SK-N-SH treated with all-trans-retinoic acid at 6 μM for 48 hours (cell line): ENCODE results near the gene SYK.

Source experiments
- ATAC-seq: fragments of 200-7000 bp; cut with Tn5 transposase; 3 replicates; pipeline ENCODE4 v1.9.1; 2020; ENCODE audit warnings: mild to moderate bottlenecking, moderate library complexity
- ARNTL ChIP-seq: fragments of 450-650 bp; formaldehyde crosslinking; IDR thresholded peaks from 2 replicates; pipeline ENCODE4 v1.5.0; 2020; ENCODE audit warnings: low read depth, mild to moderate bottlenecking, moderate library complexity, borderline replicate concordance
- BACH2 ChIP-seq: fragments of 250-450 bp; sonication (Bioruptor Pico); IDR thresholded peaks from 2 replicates; pipeline ENCODE4 v1.9.0; 2021; ENCODE audit warnings: mild to moderate bottlenecking, borderline replicate concordance
- CREB5 ChIP-seq: fragments of 250-450 bp; sonication (Bioruptor Pico); IDR thresholded peaks from 2 replicates; pipeline ENCODE4 v1.5.1; 2020; ENCODE audit warnings: low read depth, mild to moderate bottlenecking, moderate library complexity
- CSRNP3 ChIP-seq: fragments of 250-450 bp; sonication (Bioruptor Pico); IDR thresholded peaks from 2 replicates; pipeline ENCODE4 v1.5.1; 2021; ENCODE audit warnings: mild to moderate bottlenecking, moderate library complexity
- ESRRG ChIP-seq: fragments of 250-450 bp; sonication (Bioruptor Pico); IDR thresholded peaks from 2 replicates; pipeline ENCODE4 v1.6.1; 2021; ENCODE audit warnings: mild to moderate bottlenecking
- GLIS3 ChIP-seq: fragments of 250-450 bp; sonication (Bioruptor Pico); IDR thresholded peaks from 2 replicates; pipeline ENCODE4 v1.5.0; 2020; ENCODE audit warnings: mild to moderate bottlenecking, moderate library complexity
- OSR1 ChIP-seq: fragments of 250-450 bp; sonication (Bioruptor Pico); IDR thresholded peaks from 2 replicates; pipeline ENCODE4 v1.8.0; 2022; ENCODE audit warnings: moderate library complexity, mild to moderate bottlenecking, inconsistent platforms
- PATZ1 ChIP-seq: fragments of 250-450 bp; sonication (Bioruptor Pico); IDR thresholded peaks from 2 replicates; pipeline ENCODE4 v1.8.0; 2020; ENCODE audit warnings: mild to moderate bottlenecking, moderate library complexity, borderline replicate concordance
- POU6F1 ChIP-seq: fragments of 250-450 bp; sonication (Bioruptor Pico); IDR thresholded peaks from 2 replicates; pipeline ENCODE4 v1.8.0; 2021; ENCODE audit warnings: low read depth, mild to moderate bottlenecking, moderate library complexity, borderline replicate concordance
- PPARA ChIP-seq: fragments of 250-450 bp; sonication (Bioruptor Pico); IDR thresholded peaks from 2 replicates; pipeline ENCODE4 v1.5.0; 2020; ENCODE audit warnings: mild to moderate bottlenecking, borderline replicate concordance
- RARB ChIP-seq: fragments of 250-450 bp; sonication (Bioruptor Pico); IDR thresholded peaks from 2 replicates; pipeline ENCODE4 v1.8.0; 2021; ENCODE audit warnings: mild to moderate bottlenecking, moderate library complexity
- SNAI2 ChIP-seq: fragments of 250-450 bp; sonication (Bioruptor Pico); IDR thresholded peaks from 2 replicates; pipeline ENCODE4 v1.5.0; 2020; ENCODE audit warnings: mild to moderate bottlenecking, moderate library complexity
- TCF4 ChIP-seq: fragments of 250-450 bp; sonication (Bioruptor Pico); IDR thresholded peaks from 2 replicates; pipeline ENCODE4 v1.8.0; 2021; ENCODE audit warnings: mild to moderate bottlenecking, moderate library complexity, borderline replicate concordance
- TSHZ2 ChIP-seq: fragments of 250-450 bp; sonication (Bioruptor Pico); IDR thresholded peaks from 2 replicates; pipeline ENCODE4 v1.5.0; 2020; ENCODE audit warnings: mild to moderate bottlenecking, moderate library complexity
- ZFP3 ChIP-seq: fragments of 250-450 bp; sonication (Bioruptor Pico); IDR thresholded peaks from 2 replicates; pipeline ENCODE4 v1.5.0; 2020; ENCODE audit warnings: mild to moderate bottlenecking, moderate library complexity
- ZFP30 ChIP-seq: fragments of 450-650 bp; formaldehyde crosslinking; IDR thresholded peaks from 2 replicates; pipeline ENCODE4 v1.5.0; 2022; ENCODE audit warnings: mild to moderate bottlenecking, moderate library complexity
- ZNF565 ChIP-seq: fragments of 450-650 bp; formaldehyde crosslinking; conservative IDR thresholded peaks from 2 replicates; pipeline ENCODE4 v1.5.0; 2020; ENCODE audit warnings: low read depth, mild to moderate bottlenecking, moderate library complexity
- ZNF70 ChIP-seq: fragments of 450-650 bp; formaldehyde crosslinking; IDR thresholded peaks from 2 replicates; pipeline ENCODE4 v1.5.0; 2020; ENCODE audit warnings: mild to moderate bottlenecking, moderate library complexity

The SYK gene

GRCh38 chr9:90840696-90841095 lies 39.1 kb downstream of the SYK start:
- TF ChIP-seq GLIS3: no peak
- TF ChIP-seq, all 23 proteins: peak for 0
- ATAC-seq: no peak

GRCh38 chr9:90841213-90841612 lies 39.6 kb downstream of the SYK start:
- no peak for ATAC-seq
- TF ChIP-seq TCF4 (CRISPR knock-in tag) (no peak), ESRRG (CRISPR knock-in tag) (no peak), CREB5 (CRISPR knock-in tag) (no peak), ZNF565 (CRISPR knock-in tag) (no peak), CSRNP3 (no peak), ZNF70 (CRISPR knock-in tag) (no peak), TSHZ2 (CRISPR knock-in tag) (no peak), PPARA (CRISPR knock-in tag) (no peak), ZFP30 (no peak), SNAI2 (CRISPR knock-in tag) (no peak), ZFP3 (CRISPR knock-in tag) (no peak), PATZ1 (CRISPR knock-in tag) (no peak), OSR1 (CRISPR knock-in tag) (no peak), RARB (no peak), POU6F1 (CRISPR knock-in tag) (no peak)

GRCh38 chr9:90841615-90842014 lies 40.0 kb downstream of the SYK start:
- TF ChIP-seq ARNTL (CRISPR knock-in tag) (no peak), ESRRG (CRISPR knock-in tag) (no peak), PATZ1 (CRISPR knock-in tag) (no peak), BACH2 (no peak), OSR1 (CRISPR knock-in tag) (no peak), CREB5 (CRISPR knock-in tag) (no peak), RARB (no peak), ZNF565 (CRISPR knock-in tag) (no peak), ZNF70 (CRISPR knock-in tag) (no peak), ZFP3 (CRISPR knock-in tag) (no peak), TCF4 (CRISPR knock-in tag) (no peak)
- ATAC-seq: no peak
